PC-9 (cell line): Measurements from ENCODE around the gene COL23A1. TPM values are rescaled to one million over a fixed set of nuclear protein-coding genes. Genes with fewer than 3 reads are reported as not detected.

ENCODE experiments used
- BruUV-seq: library from RNA; stranded (reverse); fragments of 400-500 nt; replicated peaks from 2 replicates; lab custom pipeline; 2021; lab: Mats Ljungman, UMichigan
- CTCF ChIA-PET: fragments of 300-600 bp; sonication (Branson Sonifier 250); formaldehyde crosslinking; loops from one replicate; lab custom pipeline; 2022; ENCODE audit warnings: antibody characterized with exemption; lab: Charles Lee
- POLR2A ChIA-PET: fragments of 300-600 bp; sonication (Branson Sonifier 250); formaldehyde crosslinking; loops from one replicate; lab custom pipeline; 2022; ENCODE audit warnings: antibody characterized with exemption; ENCODE audit not compliant: unreplicated experiment; lab: Charles Lee
- DNase-seq, 2 experiments: peaks; one replicate each; pipeline versions ENCODE4 v3.0.0 to v3.0.0-alpha.2; 2015 to 2022; ENCODE audit warnings: mixed read lengths in 1 of 2
- H2AFZ ChIP-seq: fragments of 200-600 bp; sonication (generic); 2 replicates; pipeline ENCODE4 v1.8.1; 2017; ENCODE audit warnings: antibody characterized with exemption
- H3F3A ChIP-seq: fragments of 200-600 bp; sonication (generic); 2 replicates; pipeline ENCODE4 v1.8.1; 2017; ENCODE audit warnings: antibody characterized with exemption, mild to moderate bottlenecking, low read depth; ENCODE audit not compliant: insufficient read depth
- H3K27ac ChIP-seq: fragments of 200-600 bp; sonication (generic); 2 replicates; pipeline ENCODE4 v1.6.1; 2016; ENCODE audit warnings: mixed run types
- H3K27me3 ChIP-seq: fragments of 200-600 bp; sonication (generic); 2 replicates; pipeline ENCODE4 v1.6.1; 2016; ENCODE audit warnings: low read depth, mixed run types; ENCODE audit not compliant: insufficient read depth
- H3K36me3 ChIP-seq: fragments of 200-600 bp; sonication (generic); 2 replicates; pipeline ENCODE4 v1.6.1; 2016; ENCODE audit warnings: low read depth, mixed run types
- H3K4me1 ChIP-seq: fragments of 200-600 bp; sonication (generic); replicated peaks from 2 replicates; pipeline ENCODE4 v1.6.1; 2016; ENCODE audit warnings: mixed run types; ENCODE audit not compliant: insufficient read depth
- H3K4me2 ChIP-seq: fragments of 200-600 bp; sonication (generic); 2 replicates; pipeline ENCODE4 v1.6.1; 2017; ENCODE audit warnings: mixed run types
- H3K4me3 ChIP-seq: fragments of 200-600 bp; sonication (generic); 2 replicates; pipeline ENCODE4 v1.6.1; 2016; ENCODE audit warnings: mixed run types
- H3K79me2 ChIP-seq: fragments of 200-600 bp; sonication (generic); 2 replicates; pipeline ENCODE4 v1.6.1; 2017; ENCODE audit warnings: low read depth, mixed run types
- H3K9me2 ChIP-seq: fragments of 200-600 bp; sonication (generic); 2 replicates; pipeline ENCODE4 v1.8.1; 2017; ENCODE audit warnings: mild to moderate bottlenecking; ENCODE audit not compliant: insufficient read depth
- H3K9me3 ChIP-seq: fragments of 200-600 bp; sonication (generic); 2 replicates; pipeline ENCODE4 v1.8.1; 2016; ENCODE audit warnings: low read depth; ENCODE audit not compliant: insufficient read depth
- H4K20me1 ChIP-seq: fragments of 200-600 bp; sonication (generic); 2 replicates; pipeline ENCODE4 v1.8.1; 2017; ENCODE audit not compliant: insufficient read depth
- CTCF ChIP-seq: fragments of 200-600 bp; sonication (generic); conservative IDR thresholded peaks from 2 replicates; pipeline ENCODE4 v1.6.1; 2017; ENCODE audit warnings: mixed run types, antibody characterized with exemption, mild to moderate bottlenecking, moderate library complexity
- EZH2 ChIP-seq: fragments of 200-600 bp; sonication (generic); IDR thresholded peaks from 2 replicates; pipeline ENCODE4 v1.8.0; 2017; ENCODE audit warnings: antibody characterized with exemption, low read depth
- intact Hi-C: fragments of 100-400 bp; cut with micrococcal nuclease; formaldehyde crosslinking; loops from one replicate; pipeline ENCODE4 v1.10.0; 2022; ENCODE audit not compliant: unreplicated experiment
- total RNA-seq: library from RNA; stranded (reverse); gene quantifications from 2 replicates; pipeline ENCODE4 v1.2.3, GENCODE V29; 2021

The COL23A1 gene
- total RNA-seq, 1 experiment from 2014 or later, result not detected

GRCh38 chr5:178281331-178281730 lies 308.9 kb downstream of the COL23A1 start:
- Histone ChIP-seq H3K27ac (no peak overlapping the region), H3K4me3 (no peak overlapping the region), H3K79me2 (no peaks in the 10 kb centered on the region), H3F3A (no peaks in the 10 kb centered on the region), H3K9me3 (peaks cover 5% of the 10 kb centered on the region; the same call in 1 of the 2 replicates), H3K36me3 (no peaks in the 10 kb centered on the region), H3K27me3 (peaks cover 95% of the 10 kb centered on the region), H3K9me2 (no peaks in the 10 kb centered on the region), H2AFZ (no peak overlapping the region), H3K4me2 (no peak overlapping the region), H3K4me1 (no peaks in the 10 kb centered on the region), H4K20me1 (no peaks in the 10 kb centered on the region)
- CTCF ChIA-PET, result no interaction called here
- DNase-seq, result no peak
- POLR2A ChIA-PET, result no interaction called here
- intact Hi-C loops, result loop anchor here (5.0 to 10.0 kb wide), 2 partner anchors 453 to 556 kb away; partner anchors contain the start of gene ZNF354A
- TF ChIP-seq CTCF (no peak), EZH2 (no peak)
- BruUV-seq, result no TSS peak

GRCh38 chr5:178280631-178281030 lies 309.6 kb downstream of the COL23A1 start:
- intact Hi-C loops, result loop anchor here (1.0 to 10.0 kb wide), 3 partner anchors 271 to 557 kb away; partner anchors contain the start of gene ZNF354A
- DNase-seq, result no peak
- BruUV-seq, result no TSS peak
- Histone ChIP-seq H3K27ac (no peak overlapping the region), H3K36me3 (no peaks in the 10 kb centered on the region), H3K9me2 (no peaks in the 10 kb centered on the region), H3K9me3 (peaks cover 5% of the 10 kb centered on the region; the same call in 1 of the 2 replicates), H3K79me2 (no peaks in the 10 kb centered on the region), H3K4me2 (no peak overlapping the region), H3F3A (no peaks in the 10 kb centered on the region), H2AFZ (no peak overlapping the region), H4K20me1 (no peaks in the 10 kb centered on the region), H3K4me3 (no peak overlapping the region), H3K27me3 (peaks cover 95% of the 10 kb centered on the region), H3K4me1 (no peaks in the 10 kb centered on the region)
- POLR2A ChIA-PET, result no interaction called here
- no peak for TF ChIP-seq CTCF
- TF ChIP-seq EZH2, result no peak
- CTCF ChIA-PET, result no interaction called here

GRCh38 chr5:178279723-178280438 lies 310.3 kb downstream of the COL23A1 start:
- no peaks in the 10 kb centered on the region for H3K79me2 ChIP-seq
- no peak overlapping the region for H3K4me3 ChIP-seq
- no peaks in the 10 kb centered on the region for H4K20me1 ChIP-seq
- no peak overlapping the region for H3K4me2 ChIP-seq
- intact Hi-C loops, result loop anchor here (1.0 to 10.0 kb wide), 3 partner anchors 271 to 557 kb away; partner anchors contain the start of gene ZNF354A
- POLR2A ChIA-PET, result no interaction called here
- H3K9me3 ChIP-seq, result peaks cover 5% of the 10 kb centered on the region; the same call in 1 of the 2 replicates
- H3K27ac ChIP-seq, result no peak overlapping the region
- CTCF ChIA-PET, result no interaction called here
- H3K36me3 ChIP-seq, result no peaks in the 10 kb centered on the region
- H3K27me3 ChIP-seq, result peaks cover 95% of the 10 kb centered on the region
- H3K9me2 ChIP-seq, result no peaks in the 10 kb centered on the region
- H3F3A ChIP-seq, result no peaks in the 10 kb centered on the region
- TF ChIP-seq CTCF, result peak; percentile 87
- TF ChIP-seq EZH2, result no peak
- no peaks in the 10 kb centered on the region for H3K4me1 ChIP-seq
- no TSS peak for BruUV-seq
- DNase-seq, result peak; percentile 48 to 81
- no peak overlapping the region for H2AFZ ChIP-seq
